ENCODE data around the gene FUT4. TPM values are rescaled to one million over a fixed set of nuclear protein-coding genes. Genes with fewer than 3 reads are reported as not detected.

Gene FUT4
- total RNA-seq, 4 donors from 2014 or later, result 14.9 to 39.0 (median 22.4) TPM

DNA sequence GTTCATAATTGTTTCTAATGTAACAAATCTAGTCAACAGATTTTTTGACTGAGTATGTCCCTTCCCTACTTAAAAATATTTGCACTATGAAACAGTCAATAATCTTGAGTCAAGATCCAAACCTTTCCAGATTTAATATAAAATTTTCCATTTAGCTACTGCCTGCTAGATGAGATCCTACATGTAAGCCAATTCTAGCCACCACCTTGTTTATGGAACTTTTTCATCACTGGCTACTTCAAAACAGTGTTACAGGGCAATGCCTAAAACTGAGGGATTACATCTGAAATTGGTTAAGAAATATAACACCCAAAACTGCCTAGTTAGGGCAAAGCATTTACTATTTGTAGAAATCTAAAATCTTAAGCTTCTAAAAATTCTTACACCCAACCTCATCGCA lies 10.5 kb upstream of the FUT4 start:
- no peaks in the 10 kb centered on the region for H3K36me3 ChIP-seq

DNA sequence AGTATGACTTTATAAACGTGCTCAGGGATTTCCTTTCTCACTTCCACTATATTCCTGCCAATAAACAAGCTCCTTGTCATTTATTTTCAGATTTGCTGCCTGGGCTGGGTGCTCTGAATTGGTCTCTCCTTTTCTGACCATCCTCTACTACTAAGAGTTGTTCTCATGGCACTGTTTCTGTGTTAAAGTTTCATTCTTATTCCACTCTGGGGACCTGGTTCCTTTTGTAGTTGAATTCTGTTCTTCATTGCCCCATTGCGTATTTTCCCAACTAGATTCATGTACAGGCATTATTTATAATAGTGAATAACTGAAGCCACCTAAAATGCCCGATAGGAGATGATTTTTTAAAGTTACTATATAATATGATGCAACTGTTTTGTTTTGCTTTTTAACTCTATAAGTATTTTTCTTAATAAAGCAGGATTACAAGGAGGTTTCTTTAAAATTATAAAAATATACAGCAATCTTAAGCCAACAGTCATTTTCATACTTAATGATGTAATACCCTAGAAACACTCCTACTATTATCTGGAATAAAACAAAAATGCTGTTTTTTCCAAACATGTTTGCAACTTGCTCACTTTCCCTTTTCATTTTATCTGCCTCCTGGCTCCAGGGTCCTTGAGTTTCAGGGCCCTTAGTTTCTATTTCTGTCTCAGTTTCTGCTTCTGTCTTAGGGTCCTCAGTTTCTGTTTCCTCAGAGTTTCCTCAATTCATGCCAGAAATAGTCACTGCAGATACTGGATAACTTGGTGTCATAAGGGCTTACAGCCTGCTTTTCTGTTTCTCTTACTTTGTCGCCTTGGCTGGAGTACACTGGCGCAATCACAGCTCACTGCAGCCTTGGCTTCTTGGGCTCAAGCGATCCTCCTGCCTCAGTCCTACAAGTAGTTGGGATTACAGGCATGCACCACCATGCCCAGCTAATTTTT lies 9.8 kb upstream of the FUT4 start:
- WGBS, 2 donors (ENCODE audit: low coverage in 1 of 2), result 71 to 72% methylated on average over 6 of the region's 6 CpGs
- H3K4me1 ChIP-seq, result peaks cover 0 to 44% (median 16%) of the 10 kb centered on the region in 4 donors
- H3K36me3 ChIP-seq, result no peaks in the 10 kb centered on the region
- in situ Hi-C loops (cut with MboI; ENCODE audit: low pct_ligation_motif_present in 1 of 4, low pct_unique_long_range_greater_than_20kb in 1 of 4, low sequenced_read_pairs in 3 of 4) (no loop called here), intact Hi-C loops (cut with DNase I; ENCODE audit: low total_unique reads) (no loop called here)
- no peaks in the 10 kb centered on the region for H3K9me3 ChIP-seq
- no peak overlapping the region for H3K4me3 ChIP-seq
- H3K27me3 ChIP-seq, result no peaks in the 10 kb centered on the region
- H3K27ac ChIP-seq, result no peak overlapping the region
- no peak for DNase-seq
- no peak for TF ChIP-seq EP300 (IDR thresholded peaks at IDR 0.05; ENCODE audit: low read depth)
- TF ChIP-seq, protein P1, sequence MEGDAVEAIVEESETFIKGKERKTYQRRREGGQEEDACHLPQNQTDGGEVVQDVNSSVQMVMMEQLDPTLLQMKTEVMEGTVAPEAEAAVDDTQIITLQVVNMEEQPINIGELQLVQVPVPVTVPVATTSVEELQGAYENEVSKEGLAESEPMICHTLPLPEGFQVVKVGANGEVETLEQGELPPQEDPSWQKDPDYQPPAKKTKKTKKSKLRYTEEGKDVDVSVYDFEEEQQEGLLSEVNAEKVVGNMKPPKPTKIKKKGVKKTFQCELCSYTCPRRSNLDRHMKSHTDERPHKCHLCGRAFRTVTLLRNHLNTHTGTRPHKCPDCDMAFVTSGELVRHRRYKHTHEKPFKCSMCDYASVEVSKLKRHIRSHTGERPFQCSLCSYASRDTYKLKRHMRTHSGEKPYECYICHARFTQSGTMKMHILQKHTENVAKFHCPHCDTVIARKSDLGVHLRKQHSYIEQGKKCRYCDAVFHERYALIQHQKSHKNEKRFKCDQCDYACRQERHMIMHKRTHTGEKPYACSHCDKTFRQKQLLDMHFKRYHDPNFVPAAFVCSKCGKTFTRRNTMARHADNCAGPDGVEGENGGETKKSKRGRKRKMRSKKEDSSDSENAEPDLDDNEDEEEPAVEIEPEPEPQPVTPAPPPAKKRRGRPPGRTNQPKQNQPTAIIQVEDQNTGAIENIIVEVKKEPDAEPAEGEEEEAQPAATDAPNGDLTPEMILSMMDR (IDR thresholded peaks at IDR 0.05), result no peak
- no peak for TF ChIP-seq POLR2A (IDR thresholded peaks at IDR 0.05)
- TF ChIP-seq POLR2AphosphoS5 (IDR thresholded peaks at IDR 0.05), result no peak

More for the DNA sequence above, 10.5 kb upstream of the FUT4 start:
- intact Hi-C loops (cut with DNase I; ENCODE audit: low total_unique reads), result no loop called here
- no peak overlapping the region for H3K4me3 ChIP-seq
- H3K9me3 ChIP-seq, result no peaks in the 10 kb centered on the region
- no peaks in the 10 kb centered on the region for H3K27me3 ChIP-seq
- no peak for TF ChIP-seq EP300 (IDR thresholded peaks at IDR 0.05; ENCODE audit: low read depth)
- no peak for TF ChIP-seq POLR2A (IDR thresholded peaks at IDR 0.05)
- TF ChIP-seq, protein P1 (IDR thresholded peaks at IDR 0.05), result no peak
- TF ChIP-seq POLR2AphosphoS5 (IDR thresholded peaks at IDR 0.05), result no peak
- DNase-seq, result no peak
- WGBS, 2 donors (ENCODE audit: low coverage in 1 of 2), result 73 to 97% methylated on average over 1 of the region's 1 CpG
- in situ Hi-C loops (cut with MboI; ENCODE audit: low pct_ligation_motif_present in 1 of 4, low pct_unique_long_range_greater_than_20kb in 1 of 4, low sequenced_read_pairs in 3 of 4), result no loop called here
- H3K27ac ChIP-seq, result no peak overlapping the region
- H3K4me1 ChIP-seq, result peaks cover 0 to 37% (median 16%) of the 10 kb centered on the region in 4 donors

DNA sequence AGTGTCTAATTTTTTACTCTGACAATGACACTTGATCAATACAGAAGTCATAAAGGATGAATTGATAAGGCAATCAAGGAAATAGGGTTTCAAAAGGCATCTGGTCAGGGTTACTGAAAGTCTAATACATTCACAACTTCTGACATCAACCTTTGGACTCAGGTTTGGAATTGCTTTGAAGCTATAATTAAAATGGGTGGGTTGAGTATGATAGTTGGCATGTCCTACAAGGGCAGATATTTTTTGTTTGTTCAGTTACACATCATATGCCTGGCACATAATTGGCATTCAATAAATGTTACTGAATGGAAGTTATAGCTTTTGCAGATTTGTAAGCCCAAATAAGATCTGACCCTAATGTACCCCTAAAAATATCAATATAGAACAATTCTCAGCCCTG lies 7.3 kb upstream of the FUT4 start:
- H3K9me3 ChIP-seq, result no peaks in the 10 kb centered on the region
- intact Hi-C loops (cut with DNase I; ENCODE audit: low total_unique reads) (no loop called here), in situ Hi-C loops (cut with MboI; ENCODE audit: low pct_ligation_motif_present in 1 of 4, low pct_unique_long_range_greater_than_20kb in 1 of 4, low sequenced_read_pairs in 3 of 4) (no loop called here)
- no peak overlapping the region for H3K4me3 ChIP-seq
- H3K27ac ChIP-seq, result peak overlapping the region; percentile 70 to 85 (median 80)
- H3K27me3 ChIP-seq, result no peaks in the 10 kb centered on the region
- H3K36me3 ChIP-seq, result no peaks in the 10 kb centered on the region
- TF ChIP-seq POLR2A (IDR thresholded peaks at IDR 0.05) (no peak), POLR2AphosphoS5 (IDR thresholded peaks at IDR 0.05) (peak in 2 of 3 donors; percentile 42 to 73)
- H3K4me1 ChIP-seq, result peaks cover 0 to 63% (median 26%) of the 10 kb centered on the region in 4 donors
- DNase-seq, result no peak

DNA sequence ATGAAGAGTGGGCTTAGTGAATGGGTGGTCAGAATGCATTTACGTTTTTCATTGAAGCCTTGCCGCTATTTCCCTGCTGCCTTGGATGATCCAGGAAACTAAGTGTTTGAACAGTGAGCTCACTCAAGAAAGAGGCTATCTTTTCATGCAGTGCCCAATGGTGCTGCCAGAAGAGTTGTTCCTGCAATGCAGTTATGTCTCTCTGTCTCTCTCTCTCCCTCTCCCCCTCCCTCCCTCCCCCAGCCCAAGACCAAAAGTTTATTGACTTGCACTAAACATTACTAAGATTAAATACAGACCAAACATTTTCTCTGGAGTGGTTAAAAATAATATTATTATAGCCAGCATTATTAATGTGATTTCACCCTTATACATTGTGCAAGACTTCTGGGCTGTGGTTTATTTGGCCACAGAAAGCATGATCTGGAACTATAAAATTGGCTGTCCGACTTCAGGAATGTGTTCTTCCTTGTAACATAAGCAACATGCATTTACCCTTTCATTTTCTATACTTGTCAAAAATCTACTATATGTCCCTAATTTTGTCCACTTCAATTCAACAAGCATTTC lies 6.6 kb upstream of the FUT4 start:
- intact Hi-C loops (cut with DNase I; ENCODE audit: low total_unique reads), result no loop called here
- H3K4me1 ChIP-seq, result peaks cover 0 to 70% (median 27%) of the 10 kb centered on the region in 4 donors
- no peak for DNase-seq
- no peak for TF ChIP-seq POLR2AphosphoS5 (IDR thresholded peaks at IDR 0.05)
- H3K27me3 ChIP-seq, result no peaks in the 10 kb centered on the region
- WGBS, 2 donors (ENCODE audit: low coverage in 1 of 2), result 33 to 43% methylated on average over 3 of the region's 3 CpGs
- H3K9me3 ChIP-seq, result no peaks in the 10 kb centered on the region
- no peaks in the 10 kb centered on the region for H3K36me3 ChIP-seq
- H3K27ac ChIP-seq, result peak overlapping the region; percentile 70 to 85 (median 80)
- no peak overlapping the region for H3K4me3 ChIP-seq
- in situ Hi-C loops (cut with MboI; ENCODE audit: low pct_ligation_motif_present in 1 of 4, low pct_unique_long_range_greater_than_20kb in 1 of 4, low sequenced_read_pairs in 3 of 4), result no loop called here

DNA sequence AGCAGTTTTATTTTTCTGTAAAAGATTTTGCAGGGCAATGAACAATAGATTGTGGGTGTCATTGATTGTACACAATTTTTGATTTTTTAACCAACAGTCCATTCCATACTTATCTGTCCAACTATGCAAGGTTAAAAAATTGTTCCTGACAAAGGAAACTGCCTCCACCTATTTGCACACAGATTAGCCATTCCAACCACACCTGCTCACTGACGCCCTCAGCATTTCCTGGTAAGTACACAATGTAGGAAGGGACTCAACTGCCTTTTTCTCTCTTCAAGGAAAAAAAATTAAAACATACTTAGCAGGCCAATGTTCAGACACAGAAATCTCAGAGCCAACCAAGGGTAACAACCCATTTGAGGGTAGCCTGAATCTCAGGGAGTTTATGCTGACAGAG lies 4.3 kb upstream of the FUT4 start:
- Histone ChIP-seq H3K4me1 (peaks cover 0 to 73% (median 39%) of the 10 kb centered on the region in 4 donors), H3K36me3 (no peaks in the 10 kb centered on the region), H3K27ac (peak overlapping the region; percentile 70 to 85 (median 80)), H3K27me3 (no peaks in the 10 kb centered on the region), H3K4me3 (no peak overlapping the region), H3K9me3 (no peaks in the 10 kb centered on the region)
- DNase-seq, result peak; percentile 66
- peak in 1 of 3 donors; percentile 53 for TF ChIP-seq POLR2AphosphoS5 (IDR thresholded peaks at IDR 0.05)
- TF ChIP-seq, protein P1 (IDR thresholded peaks at IDR 0.05), result no peak
- in situ Hi-C loops (cut with MboI; ENCODE audit: low pct_ligation_motif_present in 1 of 4, low pct_unique_long_range_greater_than_20kb in 1 of 4, low sequenced_read_pairs in 3 of 4), result no loop called here
- intact Hi-C loops (cut with DNase I; ENCODE audit: low total_unique reads), result no loop called here
- 33 to 38% methylated on average over 1 of the region's 1 CpG for WGBS, 2 donors (ENCODE audit: low coverage in 1 of 2)

All from transverse colon (tissue), 4 donors.